ENCODE data around the gene VASH1. TPM values are rescaled to one million over a fixed set of nuclear protein-coding genes. Genes with fewer than 3 reads are reported as not detected.
A peak's percentile ranks its signal among the peaks of the same experiment; 100 is the strongest.

The VASH1 gene
- total RNA-seq, 1 donor from 2014 or later: not detected

DNA sequence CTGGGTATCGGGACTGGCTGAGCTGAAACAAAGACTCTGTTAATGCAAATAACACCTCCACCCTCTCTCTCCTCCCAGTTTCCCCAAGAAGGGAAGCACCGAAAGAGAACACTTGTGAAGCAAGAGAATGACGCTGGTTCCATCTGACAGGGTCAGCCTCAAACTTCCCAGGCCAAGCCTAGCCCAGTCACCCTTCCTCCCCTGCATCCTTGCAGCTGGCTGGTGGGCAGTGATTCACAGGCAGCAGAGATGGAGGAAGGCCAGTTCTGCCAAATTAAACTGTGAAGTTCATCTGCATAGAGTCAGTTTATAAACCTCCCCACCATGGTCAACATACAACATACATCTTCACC is 67.7 kb downstream of the VASH1 start:
- TF ChIP-seq, protein P1, sequence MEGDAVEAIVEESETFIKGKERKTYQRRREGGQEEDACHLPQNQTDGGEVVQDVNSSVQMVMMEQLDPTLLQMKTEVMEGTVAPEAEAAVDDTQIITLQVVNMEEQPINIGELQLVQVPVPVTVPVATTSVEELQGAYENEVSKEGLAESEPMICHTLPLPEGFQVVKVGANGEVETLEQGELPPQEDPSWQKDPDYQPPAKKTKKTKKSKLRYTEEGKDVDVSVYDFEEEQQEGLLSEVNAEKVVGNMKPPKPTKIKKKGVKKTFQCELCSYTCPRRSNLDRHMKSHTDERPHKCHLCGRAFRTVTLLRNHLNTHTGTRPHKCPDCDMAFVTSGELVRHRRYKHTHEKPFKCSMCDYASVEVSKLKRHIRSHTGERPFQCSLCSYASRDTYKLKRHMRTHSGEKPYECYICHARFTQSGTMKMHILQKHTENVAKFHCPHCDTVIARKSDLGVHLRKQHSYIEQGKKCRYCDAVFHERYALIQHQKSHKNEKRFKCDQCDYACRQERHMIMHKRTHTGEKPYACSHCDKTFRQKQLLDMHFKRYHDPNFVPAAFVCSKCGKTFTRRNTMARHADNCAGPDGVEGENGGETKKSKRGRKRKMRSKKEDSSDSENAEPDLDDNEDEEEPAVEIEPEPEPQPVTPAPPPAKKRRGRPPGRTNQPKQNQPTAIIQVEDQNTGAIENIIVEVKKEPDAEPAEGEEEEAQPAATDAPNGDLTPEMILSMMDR (IDR thresholded peaks at IDR 0.05; ENCODE audit: insufficient read depth, low read length, severe bottlenecking): no peak
- H3K27me3 ChIP-seq (ENCODE audit: control insufficient read depth, insufficient read depth, low read length): peaks cover 3% of the 10 kb centered on the region
- DNase-seq (ENCODE audit: low read depth) (no peak), FAIRE-seq (no peak)
- H3K4me3 ChIP-seq (ENCODE audit: low read depth, low read length): no peak overlapping the region
- H3K36me3 ChIP-seq (ENCODE audit: control insufficient read depth, insufficient read depth, low read length): no peaks in the 10 kb centered on the region

DNA sequence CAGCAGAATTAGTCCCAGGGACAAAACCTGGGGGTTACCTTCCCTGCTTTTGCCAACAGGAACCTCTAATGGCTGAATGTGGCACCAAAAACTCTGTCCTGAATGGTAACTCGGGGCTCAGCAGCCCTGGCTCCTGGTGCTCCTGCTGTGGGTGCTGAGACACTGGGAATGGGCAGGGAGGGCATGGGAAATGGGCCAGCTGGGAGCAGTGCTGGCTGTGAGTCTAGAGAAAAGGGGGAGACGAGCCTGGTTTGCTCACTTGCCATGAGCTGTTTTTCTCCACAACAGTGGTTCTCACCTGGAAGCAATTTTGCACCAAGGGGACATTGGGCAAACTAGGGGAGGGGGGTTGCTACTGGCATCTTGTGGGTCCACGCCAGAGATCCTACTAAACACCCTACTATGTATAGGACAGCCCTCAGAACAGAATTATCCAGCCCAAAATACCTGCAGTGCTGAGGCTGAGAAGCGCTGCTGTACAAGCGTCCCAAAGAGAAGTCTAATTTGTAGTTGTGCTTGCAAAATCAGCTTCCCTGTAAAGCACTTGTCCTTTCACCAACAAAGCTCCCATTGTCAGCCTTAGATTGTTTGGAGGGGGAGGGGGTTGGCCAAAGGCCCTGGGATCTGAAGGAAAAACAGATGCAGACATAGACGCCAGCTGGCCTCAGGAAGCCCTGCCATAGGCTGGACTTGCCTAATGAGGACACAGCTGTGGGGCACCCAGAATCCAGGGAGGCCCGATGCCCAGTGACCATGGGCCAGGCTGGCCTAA is 68.6 kb downstream of the VASH1 start:
- no peak overlapping the region for H3K4me3 ChIP-seq (ENCODE audit: low read depth, low read length)
- H3K27me3 ChIP-seq (ENCODE audit: control insufficient read depth, insufficient read depth, low read length): peaks cover 3% of the 10 kb centered on the region
- TF ChIP-seq, protein P1 (IDR thresholded peaks at IDR 0.05; ENCODE audit: insufficient read depth, low read length, severe bottlenecking): no peak
- no peak for DNase-seq (ENCODE audit: low read depth)
- H3K36me3 ChIP-seq (ENCODE audit: control insufficient read depth, insufficient read depth, low read length): no peaks in the 10 kb centered on the region
- no peak for FAIRE-seq

DNA sequence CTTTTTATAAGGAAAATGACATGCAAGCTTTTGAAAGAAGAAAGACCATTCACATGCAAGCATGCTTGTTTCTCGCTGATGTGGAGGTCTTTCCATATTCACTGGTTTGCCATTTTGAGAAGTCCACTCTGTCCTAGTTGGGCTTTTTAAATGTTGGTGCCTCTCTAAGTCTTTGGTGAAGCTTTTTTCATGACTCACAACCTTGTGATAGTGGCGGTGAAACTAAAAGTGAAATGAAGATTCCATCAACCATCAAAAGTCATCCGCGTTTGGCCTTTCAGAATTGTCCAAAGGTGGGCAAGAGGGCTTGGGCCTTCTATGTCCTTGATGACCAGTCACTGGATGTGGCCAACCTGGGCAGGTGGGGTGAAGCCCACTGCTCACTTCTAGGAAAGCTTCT is 69.3 kb downstream of the VASH1 start:
- FAIRE-seq (no peak), DNase-seq (ENCODE audit: low read depth) (no peak)
- TF ChIP-seq, protein P1 (IDR thresholded peaks at IDR 0.05; ENCODE audit: insufficient read depth, low read length, severe bottlenecking): no peak
- no peaks in the 10 kb centered on the region for H3K36me3 ChIP-seq (ENCODE audit: control insufficient read depth, insufficient read depth, low read length)
- H3K27me3 ChIP-seq (ENCODE audit: control insufficient read depth, insufficient read depth, low read length): peaks cover 3% of the 10 kb centered on the region
- no peak overlapping the region for H3K4me3 ChIP-seq (ENCODE audit: low read depth, low read length)

DNA sequence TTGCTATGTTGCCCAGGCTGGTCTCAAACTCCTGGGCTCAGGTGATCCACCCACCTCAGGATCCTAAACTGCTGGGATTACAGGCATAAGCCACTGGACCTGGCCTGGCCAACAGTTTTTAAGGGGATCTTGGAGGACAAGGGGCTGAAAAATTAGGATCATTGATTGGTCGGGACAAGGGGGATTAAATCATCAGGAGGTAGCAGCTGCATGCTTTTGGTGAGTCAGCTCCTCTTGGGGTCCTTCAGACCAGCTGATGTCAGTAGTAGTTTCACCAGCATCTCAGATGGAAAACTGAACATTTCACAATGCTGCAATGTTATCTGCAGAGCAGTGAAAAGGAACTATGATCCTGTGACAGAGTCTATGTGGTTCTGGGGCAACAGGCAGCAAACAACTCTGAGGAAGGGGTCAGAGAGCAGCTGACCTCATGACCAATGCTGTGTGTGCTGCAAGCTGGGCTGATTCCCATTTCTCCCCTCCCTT is 71.3 kb downstream of the VASH1 start:
- Histone ChIP-seq H3K27me3 (ENCODE audit: control insufficient read depth, insufficient read depth, low read length) (peaks cover 3% of the 10 kb centered on the region), H3K36me3 (ENCODE audit: control insufficient read depth, insufficient read depth, low read length) (no peaks in the 10 kb centered on the region), H3K4me3 (ENCODE audit: low read depth, low read length) (no peak overlapping the region)
- TF ChIP-seq, protein P1 (IDR thresholded peaks at IDR 0.05; ENCODE audit: insufficient read depth, low read length, severe bottlenecking): no peak
- DNase-seq (ENCODE audit: low read depth) (no peak), FAIRE-seq (peak; percentile 13)

Other genes with a start within 250 kb of the VASH1 start
- 5.5 and 6.1 TPM in 2 replicates for gene ANGEL1, start 51.4 kb downstream of the VASH1 start, total RNA-seq
- not detected in 2 replicates for gene LRRC74A, start 64.9 kb downstream of the VASH1 start, total RNA-seq

All from bronchial epithelial cell (primary cell).